Activated CD8-positive, alpha-beta memory T cell treated with anti-CD3 and anti-CD28 coated beads for 4 hours (primary cell): ENCODE data around the gene PKD1L1.

Source experiments
- DNase-seq, 2 donors: peaks; one replicate each; pipeline ENCODE4 v3.0.0-alpha.2; 2020; ENCODE audit warnings: low read depth in 2 of 2

PKD1L1 gene

GRCh38 chr7:47875998-47876744 is 72.1 kb downstream of the PKD1L1 start:
- no peak for DNase-seq

- no peak for DNase-seq
Observed at GRCh38 chr7:47875406-47875805, 72.9 kb downstream of the PKD1L1 start.

- no peak for DNase-seq
Observed at GRCh38 chr7:47873762-47874161, 74.5 kb downstream of the PKD1L1 start.

- no peak for DNase-seq
Observed at GRCh38 chr7:47867286-47867685, 81.0 kb downstream of the PKD1L1 start.

- no peak for DNase-seq
Observed at GRCh38 chr7:47866120-47866519, 82.1 kb downstream of the PKD1L1 start.

- no peak for DNase-seq
Observed at GRCh38 chr7:47852330-47853245, 95.7 kb downstream of the PKD1L1 start.

GRCh38 chr7:47847207-47847606 is 101.1 kb downstream of the PKD1L1 start:
- no peak for DNase-seq

GRCh38 chr7:47846138-47846836 is 102.0 kb downstream of the PKD1L1 start:
- DNase-seq = no peak

GRCh38 chr7:47844311-47844710 is 104.0 kb downstream of the PKD1L1 start:
- DNase-seq = no peak

- DNase-seq = no peak
Observed at GRCh38 chr7:47843291-47843690, 105.0 kb downstream of the PKD1L1 start.

GRCh38 chr7:47839381-47839780 is 108.9 kb downstream of the PKD1L1 start:
- DNase-seq = no peak

- DNase-seq = no peak
Observed at GRCh38 chr7:47837826-47838225, 110.4 kb downstream of the PKD1L1 start.

- no peak for DNase-seq
Observed at GRCh38 chr7:47836503-47837202, 111.6 kb downstream of the PKD1L1 start.

GRCh38 chr7:47836080-47836479 is 112.2 kb downstream of the PKD1L1 start:
- DNase-seq = no peak

GRCh38 chr7:47833211-47833610 is 115.1 kb downstream of the PKD1L1 start:
- DNase-seq = no peak

- DNase-seq = no peak
Observed at GRCh38 chr7:47832105-47832715, 116.1 kb downstream of the PKD1L1 start.

GRCh38 chr7:47830015-47830414 is 118.3 kb downstream of the PKD1L1 start:
- no peak for DNase-seq

GRCh38 chr7:47827871-47828270 is 120.4 kb downstream of the PKD1L1 start:
- no peak for DNase-seq

GRCh38 chr7:47827351-47827756 is 120.9 kb downstream of the PKD1L1 start:
- DNase-seq = no peak

GRCh38 chr7:47826754-47827153 is 121.5 kb downstream of the PKD1L1 start:
- DNase-seq = no peak

GRCh38 chr7:47819607-47819920 is 128.7 kb downstream of the PKD1L1 start:
- no peak for DNase-seq
